ENCODE results near the gene HIBADH. TPM values are rescaled to one million over a fixed set of nuclear protein-coding genes. Genes with fewer than 3 reads are reported as not detected.

The HIBADH gene
- total and polyA plus RNA-seq, 2 of the 4 experiments (the other 2 are of a cell fraction): 36.6 to 52.5 TPM

GRCh38 chr7:27678617-27679260, 16.1 kb upstream of the HIBADH start (continued):
- TF ChIP-seq CHD1 (IDR thresholded peaks at IDR 0.05; ENCODE audit: low read depth, low read length): no peak

DNA sequence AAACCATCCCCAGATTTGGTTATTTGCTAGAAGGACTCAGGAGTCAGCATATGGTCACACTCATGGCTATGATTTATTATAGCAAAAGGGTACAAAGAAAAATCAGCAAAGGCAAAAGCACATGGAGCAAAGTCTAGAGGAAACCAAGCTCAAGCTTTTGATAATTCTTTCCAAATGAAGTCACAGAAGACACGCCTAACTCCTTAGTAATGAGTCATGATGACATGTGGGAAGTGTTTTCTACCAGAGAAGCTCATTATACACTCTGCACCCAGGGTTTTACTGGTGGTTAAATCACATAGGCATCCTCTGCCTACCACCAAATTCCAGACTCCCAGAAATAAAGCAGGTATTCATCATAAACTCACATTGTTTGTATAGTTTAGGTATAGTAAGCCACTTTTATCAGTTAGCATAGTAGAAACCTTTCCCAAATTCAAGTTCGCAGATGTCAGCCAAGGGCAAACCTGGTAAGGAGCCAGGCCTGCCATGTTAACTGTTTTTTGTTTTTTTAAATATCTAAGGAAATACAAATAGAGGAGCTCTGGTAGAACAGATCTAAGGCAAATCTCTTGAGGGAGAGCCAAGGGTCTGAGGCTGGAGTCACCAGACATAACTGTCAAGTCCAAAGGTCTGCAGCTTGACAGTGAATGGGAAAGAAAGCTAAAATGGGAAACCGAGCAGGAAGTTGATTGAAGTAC, 15.4 kb upstream of the HIBADH start:
- peak overlapping the region; percentile 3; the same call in 1 of the 2 replicates for H3K14ac ChIP-seq (replicated peaks; ENCODE audit: low read depth, low read length)
- ChIA-PET POLR2A (ENCODE audit: unreplicated experiment) (no interaction called here), CTCF (interaction anchor here (1.0 kb wide), 2 partner anchors 21 to 415 kb away, joined by 3 read pairs; no protein-coding TSS in a partner anchor)
- in situ Hi-C loops (cut with MboI; ENCODE audit: low sequenced_read_pairs) (no loop called here), dilution Hi-C loops (cut with HindIII; ENCODE audit: low sequenced_read_pairs, unreplicated experiment) (no loop called here), intact Hi-C loops (cut with micrococcal nuclease) (no loop called here)
- H3K4me2 ChIP-seq (ENCODE audit: low read depth, low read length): peak overlapping the region; percentile 61; the same call in 1 of the 2 replicates
- no CpG with 5 or more reads among the region's 3 CpGs for WGBS, 2 experiments (ENCODE audit: extremely low coverage in 2 of 2, insufficient read length in 1 of 2)
- H2AFZ ChIP-seq (replicated peaks; ENCODE audit: low read length, poor library complexity): no peak overlapping the region
- peak overlapping the region; percentile 91 for H2BK120ac ChIP-seq (ENCODE audit: low read depth, low read length)
- no peak overlapping the region for H3K4me3 ChIP-seq (ENCODE audit: insufficient read depth, low read depth, low read length)
- H4K5ac ChIP-seq (ENCODE audit: low read depth, low read length): peak overlapping the region; percentile 78; the same call in 1 of the 2 replicates
- no peaks in the 10 kb centered on the region for H3K79me1 ChIP-seq (ENCODE audit: low read depth in 1 of 2, low read length in 2 of 2)
- H2BK20ac ChIP-seq (ENCODE audit: low read depth, low read length): peak overlapping the region; percentile 94
- peak overlapping the region; percentile 19 for H3K23ac ChIP-seq (ENCODE audit: low read depth, low read length)
- DNase-seq: peak; percentile 96
- no peaks in the 10 kb centered on the region for H3K27me3 ChIP-seq (ENCODE audit: control insufficient read depth, insufficient read depth, low read length)
- peaks cover 16% of the 10 kb centered on the region for H3K4me1 ChIP-seq (ENCODE audit: control insufficient read depth, insufficient read depth, low read length)
- peak overlapping the region; percentile 39 to 67; a peak in 3 of 4 replicates for H4K8ac ChIP-seq (ENCODE audit: low read depth in 2 of 2, low read length in 2 of 2)
- peak overlapping the region; percentile 29; the same call in 1 of the 2 replicates for H4K91ac ChIP-seq (ENCODE audit: insufficient read depth, low read depth, low read length)
- H3K4ac ChIP-seq (ENCODE audit: low read depth, low read length): peak overlapping the region; percentile 70
- peak overlapping the region; percentile 54; the same call in 1 of the 2 replicates for H3K56ac ChIP-seq (ENCODE audit: extremely low read depth, insufficient read depth, low read length)
- H3K36me3 ChIP-seq (ENCODE audit: control insufficient read depth, insufficient read depth, low read length): no peaks in the 10 kb centered on the region
- peaks cover 6% of the 10 kb centered on the region; the same call in 1 of the 2 replicates for H3K9me1 ChIP-seq (ENCODE audit: insufficient read depth, low read length)
- H3K9me3 ChIP-seq (ENCODE audit: control insufficient read depth, insufficient read depth, low read length): no peaks in the 10 kb centered on the region
- no peak overlapping the region for H2AK5ac ChIP-seq (ENCODE audit: low read depth, low read length)
- BruUV-seq (replicated peaks): no TSS peak
- H3K27ac ChIP-seq (ENCODE audit: insufficient read depth, low read length): peak overlapping the region; percentile 75
- H2BK15ac ChIP-seq (ENCODE audit: low read depth, low read length): peak overlapping the region; percentile 84; the same call in 2 of the 3 replicates
- no peak overlapping the region for H3K9ac ChIP-seq (ENCODE audit: low read depth, low read length)
- peak overlapping the region; percentile 78 for H3K18ac ChIP-seq (ENCODE audit: low read depth, low read length)
- H2BK5ac ChIP-seq (ENCODE audit: low read depth, low read length, poor library complexity, severe bottlenecking): peak overlapping the region; percentile 53
- ATAC-seq (ENCODE audit: low read depth): peak; percentile 97
- H2AK9ac ChIP-seq (replicated peaks; ENCODE audit: low read depth, low read length, poor library complexity): no peak overlapping the region
- no peaks in the 10 kb centered on the region for H4K20me1 ChIP-seq (ENCODE audit: insufficient read depth, low read length)
- TF ChIP-seq, protein P1, sequence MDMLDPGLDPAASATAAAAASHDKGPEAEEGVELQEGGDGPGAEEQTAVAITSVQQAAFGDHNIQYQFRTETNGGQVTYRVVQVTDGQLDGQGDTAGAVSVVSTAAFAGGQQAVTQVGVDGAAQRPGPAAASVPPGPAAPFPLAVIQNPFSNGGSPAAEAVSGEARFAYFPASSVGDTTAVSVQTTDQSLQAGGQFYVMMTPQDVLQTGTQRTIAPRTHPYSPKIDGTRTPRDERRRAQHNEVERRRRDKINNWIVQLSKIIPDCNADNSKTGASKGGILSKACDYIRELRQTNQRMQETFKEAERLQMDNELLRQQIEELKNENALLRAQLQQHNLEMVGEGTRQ (IDR thresholded peaks at IDR 0.05; ENCODE audit: low read depth, low read length): 0 out of 2 replicates have a peak, but pooled peaks have one; percentile 24
- no peak for TF ChIP-seq RAD21 (IDR thresholded peaks at IDR 0.05; ENCODE audit: low read length)
- peak; percentile 89 for TF ChIP-seq FOS (IDR thresholded peaks at IDR 0.05; ENCODE audit: low read depth, low read length)
- TF ChIP-seq CHD1 (IDR thresholded peaks at IDR 0.05; ENCODE audit: low read depth, low read length): no peak
- TF ChIP-seq SMC3 (IDR thresholded peaks at IDR 0.05; ENCODE audit: low read depth, low read length): no peak
- TF ChIP-seq NFE2L2 (IDR thresholded peaks at IDR 0.05; ENCODE audit: low read depth, low read length): peak; percentile 69
- no peak for TF ChIP-seq CEBPB (IDR thresholded peaks at IDR 0.05; ENCODE audit: low read depth, low read length)
- TF ChIP-seq, protein P2, sequence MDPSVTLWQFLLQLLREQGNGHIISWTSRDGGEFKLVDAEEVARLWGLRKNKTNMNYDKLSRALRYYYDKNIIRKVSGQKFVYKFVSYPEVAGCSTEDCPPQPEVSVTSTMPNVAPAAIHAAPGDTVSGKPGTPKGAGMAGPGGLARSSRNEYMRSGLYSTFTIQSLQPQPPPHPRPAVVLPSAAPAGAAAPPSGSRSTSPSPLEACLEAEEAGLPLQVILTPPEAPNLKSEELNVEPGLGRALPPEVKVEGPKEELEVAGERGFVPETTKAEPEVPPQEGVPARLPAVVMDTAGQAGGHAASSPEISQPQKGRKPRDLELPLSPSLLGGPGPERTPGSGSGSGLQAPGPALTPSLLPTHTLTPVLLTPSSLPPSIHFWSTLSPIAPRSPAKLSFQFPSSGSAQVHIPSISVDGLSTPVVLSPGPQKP (IDR thresholded peaks at IDR 0.05; ENCODE audit: borderline replicate concordance, low read depth, low read length): no peak
- no peak for TF ChIP-seq RCOR1 (IDR thresholded peaks at IDR 0.05; ENCODE audit: insufficient replicate concordance, low read length)
- TF ChIP-seq RFX5 (IDR thresholded peaks at IDR 0.05; ENCODE audit: low read depth, low read length): no peak
- TF ChIP-seq BHLHE40 (IDR thresholded peaks at IDR 0.05; ENCODE audit: low read depth, low read length): no peak
- peak; percentile 63; the same call in 1 of the 2 replicates for TF ChIP-seq MXI1 (IDR thresholded peaks at IDR 0.05; ENCODE audit: borderline replicate concordance, low read depth, low read length)
- no peak for TF ChIP-seq MAFK (IDR thresholded peaks at IDR 0.05; ENCODE audit: low read depth, low read length)
- TF ChIP-seq POLR2A (IDR thresholded peaks at IDR 0.05; ENCODE audit: low read depth, low read length): no peak

Measured in IMR-90 (cell line).